GM19467 (cell line): ENCODE results near the gene ARID4B.
"Not testable (repeated sequence)": the region's sequence is repeated elsewhere in the genome, so short reads cannot be mapped to it uniquely, and the experiment has no call there.

Experiments used
- ATAC-seq: cut with Tn5 transposase; IDR thresholded peaks from one replicate; pipeline ENCODE4 v1.9.1; 2021; ENCODE audit warnings: mild to moderate bottlenecking, moderate library complexity; ENCODE audit not compliant: unreplicated experiment

The ARID4B gene

GRCh38 chr1:235299169-235299858, 28.7 kb downstream of the ARID4B start:
- ATAC-seq, result no peak

- no peak for ATAC-seq
These were observed 29.2 kb downstream of the ARID4B start for GRCh38 chr1:235298758-235299157.

- ATAC-seq, result no peak
These were observed 30.4 kb downstream of the ARID4B start for GRCh38 chr1:235297579-235297978.

- ATAC-seq, result no peak
These were observed 31.2 kb downstream of the ARID4B start for GRCh38 chr1:235296729-235297128.

GRCh38 chr1:235295902-235296350, 32.1 kb downstream of the ARID4B start:
- ATAC-seq, result no peak

- no peak for ATAC-seq
These were observed 34.5 kb downstream of the ARID4B start for GRCh38 chr1:235293322-235293942.

- no peak for ATAC-seq
These were observed 35.2 kb downstream of the ARID4B start for GRCh38 chr1:235292790-235293189.

GRCh38 chr1:235291599-235292091, 36.3 kb downstream of the ARID4B start:
- ATAC-seq, result no peak

- ATAC-seq, result no peak
These were observed 37.1 kb downstream of the ARID4B start for GRCh38 chr1:235290740-235291502.

GRCh38 chr1:235289859-235290739, 37.9 kb downstream of the ARID4B start:
- no peak for ATAC-seq

- ATAC-seq, result no peak
These were observed 40.6 kb downstream of the ARID4B start for GRCh38 chr1:235287208-235287882.

- ATAC-seq, result no peak
These were observed 41.3 kb downstream of the ARID4B start for GRCh38 chr1:235286667-235287066.

- no peak for ATAC-seq
These were observed 43.7 kb downstream of the ARID4B start for GRCh38 chr1:235284231-235284769.

- ATAC-seq, result not testable (repeated sequence)
These were observed 44.3 kb downstream of the ARID4B start for GRCh38 chr1:235283636-235284035.

- no peak for ATAC-seq
These were observed 47.5 kb downstream of the ARID4B start for GRCh38 chr1:235280467-235280866.

- no peak for ATAC-seq
These were observed 48.3 kb downstream of the ARID4B start for GRCh38 chr1:235279694-235280093.

- ATAC-seq, result no peak
These were observed 49.1 kb downstream of the ARID4B start for GRCh38 chr1:235278915-235279292.

- ATAC-seq, result no peak
These were observed 49.6 kb downstream of the ARID4B start for GRCh38 chr1:235278233-235278914.

GRCh38 chr1:235277709-235278108, 50.3 kb downstream of the ARID4B start:
- ATAC-seq, result no peak
